ENCODE results near the gene AKT2.

Gene AKT2

DNA sequence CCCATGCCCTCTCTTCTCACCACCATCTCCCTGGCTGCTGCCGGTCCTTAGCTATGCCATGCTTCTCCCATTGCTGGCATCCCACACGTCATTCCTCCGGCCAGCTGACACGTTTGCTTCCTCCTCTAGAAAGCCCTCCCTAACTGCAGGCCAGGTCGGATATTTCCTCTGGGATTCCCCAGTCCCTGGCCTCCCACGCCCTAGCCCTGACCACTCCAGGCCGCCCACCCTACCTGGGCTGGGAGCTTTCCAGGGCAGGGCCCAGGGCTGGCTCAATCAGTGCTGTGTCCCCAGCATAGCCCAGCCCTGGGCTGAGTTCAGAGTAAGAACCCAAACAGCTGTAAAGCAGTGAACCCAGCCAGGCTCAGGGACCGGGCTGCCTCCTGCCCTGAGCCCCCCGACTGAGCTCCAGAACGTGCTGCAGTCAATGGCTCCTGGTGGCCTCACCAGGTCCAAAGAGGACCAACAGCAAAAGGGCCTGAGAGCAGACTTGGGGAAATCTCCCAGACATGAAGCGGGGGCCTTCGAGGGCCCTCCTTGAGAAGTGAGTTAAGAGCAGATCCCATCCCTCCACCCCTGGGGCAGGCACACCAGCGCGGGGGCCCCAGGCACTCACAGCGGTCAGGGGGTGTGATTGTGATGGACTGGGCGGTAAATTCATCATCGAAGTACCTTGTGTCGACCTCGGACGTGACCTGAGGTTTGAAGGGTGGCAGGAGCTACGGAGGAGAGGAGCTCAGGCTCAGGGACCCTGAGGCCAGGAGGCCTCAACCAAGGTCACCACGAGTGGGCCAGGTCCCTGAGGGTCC is 50.5 kb downstream of the AKT2 start:
- TF ChIP-seq TEAD4 (IDR thresholded peaks at IDR 0.05) (no peak), CEBPB (IDR thresholded peaks at IDR 0.05) (no peak), EP300 (IDR thresholded peaks at IDR 0.05; ENCODE audit: borderline replicate concordance) (no peak), TAF1 (IDR thresholded peaks at IDR 0.05; ENCODE audit: low read depth) (no peak), MAX (IDR thresholded peaks at IDR 0.05) (no peak), NFIC (IDR thresholded peaks at IDR 0.05) (no peak), YY1 (IDR thresholded peaks at IDR 0.05; ENCODE audit: low read depth) (no peak)

DNA sequence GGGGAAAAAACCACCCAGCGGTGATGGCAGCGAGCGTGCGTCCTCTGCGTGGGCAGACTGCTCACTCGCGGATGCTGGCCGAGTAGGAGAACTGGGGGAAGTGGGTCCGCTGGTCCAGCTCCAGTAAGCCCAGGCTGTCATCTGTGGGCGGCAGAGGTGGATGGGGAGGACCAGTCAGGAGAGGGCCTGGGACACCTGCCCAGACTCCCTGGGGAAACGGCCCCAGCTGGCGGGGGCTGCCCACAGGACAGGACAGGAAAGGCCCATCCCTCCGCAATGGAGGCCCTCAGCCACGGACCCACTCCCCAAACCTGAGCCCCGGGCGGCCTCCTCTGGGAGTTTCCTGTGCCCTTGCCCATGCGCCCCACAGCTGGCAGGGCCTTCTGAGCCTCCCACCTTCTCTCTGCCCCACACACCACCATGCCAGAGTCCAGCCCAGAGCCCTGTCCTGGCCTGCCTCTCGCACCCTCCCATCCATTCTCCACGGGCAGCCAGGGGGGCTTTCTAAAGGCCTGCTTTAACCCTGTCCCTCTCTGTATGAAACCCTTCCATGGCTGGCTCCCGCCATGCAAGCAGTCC is 51.2 kb downstream of the AKT2 start:
- TF ChIP-seq FOXM1 (IDR thresholded peaks at IDR 0.05; ENCODE audit: borderline replicate concordance, low read depth) = no peak
- TF ChIP-seq USF1 (IDR thresholded peaks at IDR 0.05) = no peak
- TF ChIP-seq CEBPB (IDR thresholded peaks at IDR 0.05) = no peak
- no peak for TF ChIP-seq RAD21 (IDR thresholded peaks at IDR 0.05; ENCODE audit: low read depth)

DNA sequence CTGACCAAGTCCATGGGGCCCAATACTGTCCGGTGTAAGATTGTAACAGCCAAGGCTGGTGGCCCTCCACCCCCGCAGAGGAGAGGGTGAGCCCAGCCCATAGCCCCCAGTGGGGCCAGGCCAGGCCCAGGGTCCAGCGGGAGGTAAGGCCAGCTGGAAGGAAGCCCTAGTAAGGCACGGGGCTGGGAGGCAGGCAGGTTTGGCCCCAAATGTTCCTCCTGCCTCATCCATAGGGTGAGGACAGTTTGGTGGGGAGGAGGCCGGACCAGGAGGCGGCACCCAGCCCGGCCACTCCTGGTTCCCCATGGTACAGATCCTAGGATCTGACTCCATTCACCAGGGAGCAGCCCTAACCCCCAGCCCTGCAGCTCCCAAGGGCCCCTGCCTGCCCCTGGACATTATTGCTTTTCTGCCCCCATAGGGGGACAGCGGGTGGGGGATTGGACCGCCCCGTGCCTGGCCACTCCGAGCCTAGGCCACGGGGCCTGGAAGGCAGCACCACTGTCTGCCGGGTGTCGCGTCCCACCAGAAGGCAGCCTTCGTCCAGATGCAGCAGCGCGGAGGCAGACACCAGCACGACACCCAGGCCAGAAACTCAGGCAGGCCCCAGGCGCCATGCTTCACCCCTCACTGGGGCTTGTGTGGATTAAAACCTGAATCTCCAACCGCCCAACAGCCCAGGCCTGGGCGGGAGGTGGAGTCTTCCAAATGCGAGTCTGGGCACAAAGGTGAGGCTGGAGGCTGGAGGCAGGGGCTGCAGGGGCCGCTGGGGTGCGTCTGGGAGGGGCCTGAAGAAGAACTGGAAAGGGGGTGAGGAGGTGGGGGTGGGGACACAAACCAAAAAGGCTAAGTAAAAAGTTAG is 52.0 kb downstream of the AKT2 start:
- no peak for TF ChIP-seq TEAD4 (IDR thresholded peaks at IDR 0.05)
- TF ChIP-seq USF1 (IDR thresholded peaks at IDR 0.05) = no peak
- TF ChIP-seq CREB1 (IDR thresholded peaks at IDR 0.05; ENCODE audit: low read depth) = no peak
- TF ChIP-seq EP300 (IDR thresholded peaks at IDR 0.05; ENCODE audit: borderline replicate concordance) = no peak
- no peak for TF ChIP-seq REST (IDR thresholded peaks at IDR 0.05; ENCODE audit: low read depth)
- no peak for TF ChIP-seq NFIC (IDR thresholded peaks at IDR 0.05)
- no peak for TF ChIP-seq TCF12 (IDR thresholded peaks at IDR 0.05; ENCODE audit: low read depth)
- TF ChIP-seq RAD21 (IDR thresholded peaks at IDR 0.05; ENCODE audit: low read depth) = no peak
- no peak for TF ChIP-seq MAX (IDR thresholded peaks at IDR 0.05)

DNA sequence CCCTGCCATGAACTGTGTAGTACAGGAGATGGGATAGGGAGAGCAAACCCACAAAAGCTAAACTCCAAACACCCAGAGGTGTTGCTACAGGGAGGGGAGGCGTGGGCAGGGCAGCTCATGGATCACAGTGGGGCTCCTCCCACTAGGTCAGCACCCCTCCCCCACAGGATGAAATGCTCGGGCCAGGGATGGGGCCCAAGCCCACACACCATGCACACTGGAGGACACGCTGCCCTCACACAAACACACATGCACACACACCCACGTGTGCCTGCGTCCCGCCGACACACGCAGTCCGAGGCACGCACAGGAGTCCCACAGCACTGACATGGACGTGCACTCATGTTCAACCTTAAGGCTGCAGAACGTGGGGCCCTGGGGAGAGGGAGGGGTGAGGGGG is 52.7 kb downstream of the AKT2 start:
- no peak for TF ChIP-seq MAX (IDR thresholded peaks at IDR 0.05)
- no peak for TF ChIP-seq CREB1 (IDR thresholded peaks at IDR 0.05; ENCODE audit: low read depth)
- no peak for TF ChIP-seq EP300 (IDR thresholded peaks at IDR 0.05; ENCODE audit: borderline replicate concordance)
- no peak for TF ChIP-seq TEAD4 (IDR thresholded peaks at IDR 0.05)
- no peak for TF ChIP-seq NFIC (IDR thresholded peaks at IDR 0.05)

DNA sequence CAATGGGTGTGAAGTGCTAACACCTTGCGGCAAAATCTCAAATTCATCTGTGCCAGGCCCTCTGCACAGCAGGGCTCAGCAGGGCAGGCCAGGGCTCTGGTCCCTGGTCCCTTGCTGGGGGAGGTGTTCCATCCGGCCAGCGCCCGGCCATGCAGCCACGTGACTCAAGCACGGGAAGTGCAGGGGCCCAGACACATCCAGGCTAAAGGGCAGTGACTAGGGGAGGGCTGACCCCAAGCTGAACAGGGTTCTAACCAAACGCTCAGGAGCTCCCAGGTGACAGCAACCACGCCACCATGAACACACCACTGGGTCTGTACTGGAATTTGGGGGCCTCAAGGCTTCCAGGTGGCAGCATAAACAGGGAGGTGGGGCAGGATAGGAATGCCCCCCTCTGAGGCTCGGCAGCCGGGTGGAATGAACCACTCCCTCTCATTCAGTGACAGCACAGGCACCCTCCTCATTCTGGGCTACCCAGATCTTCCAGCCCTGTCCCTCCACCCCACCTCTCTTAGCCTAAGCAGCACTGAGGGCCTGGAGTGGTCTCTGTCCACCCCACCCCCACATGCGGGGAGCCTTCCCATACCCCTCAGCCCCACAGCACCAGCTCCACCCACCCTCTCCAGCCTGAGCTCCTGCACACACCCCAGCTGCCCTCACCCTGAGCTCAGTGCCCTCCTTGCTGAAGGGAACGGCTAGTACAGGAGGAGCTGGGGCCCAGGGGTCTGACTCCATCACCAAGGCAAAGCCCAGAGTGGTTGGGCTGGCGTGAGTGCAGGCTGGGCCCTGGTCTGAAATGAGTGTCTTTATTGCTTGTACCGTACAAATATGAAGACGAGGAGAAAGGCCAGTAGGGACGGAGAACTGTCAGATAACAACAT is 53.4 kb downstream of the AKT2 start:
- TF ChIP-seq REST (IDR thresholded peaks at IDR 0.05; ENCODE audit: low read depth) (no peak), MAX (IDR thresholded peaks at IDR 0.05) (no peak; the same call in 1 of the 2 replicates), CREB1 (IDR thresholded peaks at IDR 0.05; ENCODE audit: low read depth) (no peak), EGR1 (IDR thresholded peaks at IDR 0.05) (no peak), TEAD4 (IDR thresholded peaks at IDR 0.05) (0 out of 2 replicates have a peak, but pooled peaks have one; percentile 10), YY1 (IDR thresholded peaks at IDR 0.05; ENCODE audit: low read depth) (peak; percentile 43; the same call in 1 of the 2 replicates), TCF12 (IDR thresholded peaks at IDR 0.05; ENCODE audit: low read depth) (no peak), CEBPB (IDR thresholded peaks at IDR 0.05) (no peak), ZBTB7A (IDR thresholded peaks at IDR 0.05; ENCODE audit: low read depth) (peak; percentile 81), RAD21 (IDR thresholded peaks at IDR 0.05; ENCODE audit: low read depth) (no peak), USF1 (IDR thresholded peaks at IDR 0.05) (peak; percentile 94), FOXM1 (IDR thresholded peaks at IDR 0.05; ENCODE audit: borderline replicate concordance, low read depth) (no peak)

Data from Ishikawa (cell line).